Upper lobe of left lung (tissue), 4 donors: ENCODE measurements around the gene TNXB.

ENCODE experiments used
- POLR2AphosphoS5 ChIP-seq, 2 donors: sonication (generic); formaldehyde crosslinking; IDR thresholded peaks; one replicate each; pipeline ENCODE4 v1.5.1; 2017; ENCODE audit warnings: antibody characterized with exemption in 2 of 2
- TF ChIP-seq, protein P1 (sequence below), 6 experiments: fragments of 450-650 bp in 4 of 6; fragments of 200-600 bp in 2 of 6; sonication (generic) in 2 of 6; IDR thresholded peaks; one replicate each; pipeline ENCODE4 v1.5.1; 2016 to 2019; ENCODE audit warnings: antibody characterized with exemption in 6 of 6

DNA sequence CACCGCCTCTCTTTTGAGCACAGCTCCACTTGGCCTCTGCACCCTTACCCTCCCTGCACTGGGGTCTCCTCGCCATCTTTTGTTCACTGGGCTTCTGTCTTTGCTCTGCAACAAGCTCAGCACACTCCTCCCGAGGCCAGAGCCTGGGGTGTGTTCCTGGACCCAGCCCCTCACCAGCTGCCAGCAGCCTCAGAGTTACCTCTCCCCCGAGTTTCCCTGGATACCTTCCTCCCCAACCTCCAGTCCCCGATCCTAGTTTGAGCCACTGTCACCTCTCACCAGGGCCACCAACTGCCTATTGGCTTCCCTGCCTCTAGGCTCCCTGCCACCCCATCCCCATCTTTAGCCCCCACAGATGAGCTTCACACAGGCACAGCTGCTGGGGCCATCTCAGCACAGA is 58.6 kb downstream of the TNXB start:
- no peak for TF ChIP-seq POLR2AphosphoS5 (IDR thresholded peaks at IDR 0.05)
- TF ChIP-seq, protein P1, sequence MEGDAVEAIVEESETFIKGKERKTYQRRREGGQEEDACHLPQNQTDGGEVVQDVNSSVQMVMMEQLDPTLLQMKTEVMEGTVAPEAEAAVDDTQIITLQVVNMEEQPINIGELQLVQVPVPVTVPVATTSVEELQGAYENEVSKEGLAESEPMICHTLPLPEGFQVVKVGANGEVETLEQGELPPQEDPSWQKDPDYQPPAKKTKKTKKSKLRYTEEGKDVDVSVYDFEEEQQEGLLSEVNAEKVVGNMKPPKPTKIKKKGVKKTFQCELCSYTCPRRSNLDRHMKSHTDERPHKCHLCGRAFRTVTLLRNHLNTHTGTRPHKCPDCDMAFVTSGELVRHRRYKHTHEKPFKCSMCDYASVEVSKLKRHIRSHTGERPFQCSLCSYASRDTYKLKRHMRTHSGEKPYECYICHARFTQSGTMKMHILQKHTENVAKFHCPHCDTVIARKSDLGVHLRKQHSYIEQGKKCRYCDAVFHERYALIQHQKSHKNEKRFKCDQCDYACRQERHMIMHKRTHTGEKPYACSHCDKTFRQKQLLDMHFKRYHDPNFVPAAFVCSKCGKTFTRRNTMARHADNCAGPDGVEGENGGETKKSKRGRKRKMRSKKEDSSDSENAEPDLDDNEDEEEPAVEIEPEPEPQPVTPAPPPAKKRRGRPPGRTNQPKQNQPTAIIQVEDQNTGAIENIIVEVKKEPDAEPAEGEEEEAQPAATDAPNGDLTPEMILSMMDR (IDR thresholded peaks at IDR 0.05) = no peak
